GM13977 (cell line): Measurements from ENCODE around the gene METTL8.

Experiments
- DNase-seq: peaks from one replicate; pipeline ENCODE4 v3.0.0; 2012; ENCODE audit warnings: low spot score
- CTCF ChIP-seq: IDR thresholded peaks from 2 replicates; pipeline ENCODE4 v1.5.1; 2012; ENCODE audit warnings: mild to moderate bottlenecking, control low read depth; ENCODE audit not compliant: insufficient read depth; ENCODE audit errors: extremely low read depth, missing control alignments
- in situ Hi-C: fragments of 300-500 bp; cut with MboI; formaldehyde crosslinking; loops from one replicate; pipeline ENCODE4 v1.12.0; 2022; ENCODE audit warnings: low sequenced_read_pairs, low pct_unique_long_range_greater_than_20kb, mixed read lengths, inconsistent platforms; ENCODE audit not compliant: unreplicated experiment

The METTL8 gene

GRCh38 chr2:171279983-171280790, 153.6 kb downstream of the METTL8 start:
- DNase-seq: no peak
- TF ChIP-seq CTCF: no peak
- in situ Hi-C loops: no loop called here

DNA sequence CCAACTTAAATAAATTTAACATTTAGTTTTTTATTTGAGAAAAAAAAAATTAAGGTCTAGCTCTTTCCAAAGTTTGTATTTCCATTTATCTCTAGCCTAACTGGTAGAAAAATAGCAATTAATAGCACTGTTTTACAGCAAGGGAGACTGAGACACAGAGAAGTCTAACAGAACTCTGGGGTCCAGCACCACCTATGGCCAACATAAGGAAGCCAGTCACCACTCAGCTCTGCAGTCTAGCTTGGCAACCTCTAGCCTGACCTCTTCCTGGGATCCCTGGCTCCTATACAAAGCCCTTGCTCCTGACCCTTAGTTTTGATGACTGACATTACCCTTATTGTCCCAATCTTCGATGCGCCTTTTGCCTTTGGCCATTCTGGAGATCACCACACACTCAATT, 159.0 kb downstream of the METTL8 start:
- no peak for TF ChIP-seq CTCF
- DNase-seq: no peak
- in situ Hi-C loops: no loop called here

- no peak for DNase-seq
- TF ChIP-seq CTCF: no peak
- in situ Hi-C loops: no loop called here
Measured at GRCh38 chr2:171271971-171272436, 161.8 kb downstream of the METTL8 start.

- in situ Hi-C loops: no loop called here
- no peak for DNase-seq
- TF ChIP-seq CTCF: no peak
Measured at GRCh38 chr2:171271386-171271785, 162.4 kb downstream of the METTL8 start.

GRCh38 chr2:171267855-171268629, 165.7 kb downstream of the METTL8 start:
- DNase-seq: no peak
- TF ChIP-seq CTCF: no peak
- in situ Hi-C loops: no loop called here
